CD4-positive, alpha-beta T cell (primary cell): ENCODE measurements around the gene FGF5. TPM values are rescaled to one million over a fixed set of nuclear protein-coding genes. Genes with fewer than 3 reads are reported as not detected.

Experiments
- ATAC-seq: fragments of 200-7000 bp; cut with Tn5 transposase; one replicate; pipeline ENCODE4 v1.10.0; 2022; ENCODE audit warnings: mild to moderate bottlenecking; ENCODE audit not compliant: poor library complexity
- CTCF ChIA-PET: fragments of 350-600 bp; sonication (Branson Sonifier 250); formaldehyde crosslinking; loops from one replicate; lab custom pipeline; 2021; ENCODE audit warnings: antibody characterized with exemption, inconsistent platforms; lab: Charles Lee
- POLR2A ChIA-PET: fragments of 350-600 bp; sonication (Branson Sonifier 250); formaldehyde crosslinking; loops from one replicate; lab custom pipeline; 2021; ENCODE audit warnings: antibody characterized with exemption, inconsistent platforms; lab: Charles Lee
- DNase-seq, 14 experiments: peaks; one replicate each; pipeline ENCODE4 v3.0.0-alpha.2; 2013 to 2020; ENCODE audit warnings: mixed read lengths in 2 of 14
- H3K27ac ChIP-seq, 2 donors: one replicate each; pipeline versions ENCODE4 v1.5.1 to v1.7.0; 2013; ENCODE audit warnings: low read length in 2 of 2, low read depth in 1 of 2, mild to moderate bottlenecking in 1 of 2
- H3K27me3 ChIP-seq, 2 experiments: 1 replicate in 1 of 2; 2 replicates in 1 of 2; pipeline versions ENCODE4 v1.6.1 to v1.7.0; 2013; ENCODE audit warnings: low read length in 2 of 2, control low read depth in 1 of 2, mild to moderate bottlenecking in 1 of 2, moderate library complexity in 1 of 2; ENCODE audit not compliant: insufficient read depth in 2 of 2, control insufficient read depth in 1 of 2
- H3K36me3 ChIP-seq: one replicate; pipeline ENCODE4 v1.6.1; 2013; ENCODE audit warnings: low read length, control low read depth; ENCODE audit not compliant: insufficient read depth
- H3K4me1 ChIP-seq: one replicate; pipeline ENCODE4 v1.6.1; 2013; ENCODE audit warnings: low read length, control low read depth; ENCODE audit not compliant: insufficient read depth
- H3K4me3 ChIP-seq: one replicate; pipeline ENCODE4 v1.5.1; 2013; ENCODE audit warnings: mild to moderate bottlenecking, low read length, moderate library complexity
- H3K9me3 ChIP-seq, 2 experiments: 1 replicate in 1 of 2; 2 replicates in 1 of 2; pipeline versions ENCODE4 v1.6.1 to v1.7.0; 2013; ENCODE audit warnings: low read length in 2 of 2, mild to moderate bottlenecking in 2 of 2, control low read depth in 1 of 2, moderate library complexity in 1 of 2; ENCODE audit not compliant: control insufficient read depth in 1 of 2, insufficient read depth in 1 of 2
- H3K27ac Mint-ChIP-seq: one replicate; pipeline ENCODE4 v1.8.0; 2020; ENCODE audit warnings: mixed read lengths
- H3K27me3 Mint-ChIP-seq: one replicate; pipeline ENCODE4 v1.8.0; 2021; ENCODE audit warnings: mixed read lengths
- H3K36me3 Mint-ChIP-seq: one replicate; pipeline ENCODE4 v1.8.0; 2021; ENCODE audit warnings: low read depth, mixed read lengths
- H3K4me1 Mint-ChIP-seq: one replicate; pipeline ENCODE4 v1.8.0; 2021; ENCODE audit warnings: low read depth, mixed read lengths
- H3K4me3 Mint-ChIP-seq: one replicate; pipeline ENCODE4 v1.8.0; 2020; ENCODE audit warnings: mild to moderate bottlenecking, mixed read lengths
- H3K9me3 Mint-ChIP-seq: one replicate; pipeline ENCODE4 v1.8.0; 2020; ENCODE audit warnings: mixed read lengths
- intact Hi-C, 2 experiments: fragments of 100-400 bp; cut with DNase I in 1 of 2; cut with micrococcal nuclease in 1 of 2; formaldehyde crosslinking; loops; one replicate each; pipeline versions ENCODE4 v1.15.1 to v1.9.0; 2023 to 2025; cut with DNase I, micrococcal nuclease
- total RNA-seq, 174 experiments: library from RNA in 2 of 174; stranded (reverse) in 2 of 174; gene quantifications; one replicate each; pipeline ENCODE4 v1.2.3 and lab custom pipeline; 2021 to 2026
- TF ChIP-seq, protein P1 (sequence below): fragments of 200-600 bp; IDR thresholded peaks from one replicate; pipeline ENCODE4 v1.8.0; 2022; ENCODE audit warnings: antibody characterized with exemption, mild to moderate bottlenecking

The FGF5 gene
- total RNA-seq, 2 experiments from 2014 or later: 0.05 to 0.06 TPM

DNA sequence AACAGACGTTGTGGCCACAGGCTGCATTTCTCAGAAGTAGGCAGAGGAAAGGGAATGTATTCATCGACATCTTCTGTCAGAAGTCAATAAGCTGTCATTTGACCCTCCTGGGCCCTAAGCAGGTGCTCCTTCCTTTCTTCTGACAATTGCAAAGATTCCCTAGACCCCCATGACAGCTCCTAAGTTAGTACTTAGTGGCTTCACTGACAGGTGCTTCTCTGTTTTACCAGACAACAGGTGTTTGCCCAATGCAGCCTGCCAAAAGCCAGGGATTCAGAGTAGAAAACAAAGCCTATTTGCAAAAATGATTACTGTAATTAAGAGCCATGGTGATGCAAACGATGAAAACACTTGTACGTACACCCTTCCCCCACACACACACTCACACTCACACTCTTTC lies 7.5 kb upstream of the FGF5 start:
- Mint-ChIP-seq H3K4me1 (no peaks in the 10 kb centered on the region), H3K9me3 (no peaks in the 10 kb centered on the region), H3K27ac (no peak overlapping the region), H3K4me3 (no peak overlapping the region), H3K27me3 (peaks cover 87% of the 10 kb centered on the region), H3K36me3 (no peaks in the 10 kb centered on the region)
- CTCF ChIA-PET: no interaction called here
- Histone ChIP-seq H3K9me3 (peaks cover 0 to 5% of the 10 kb centered on the region in 2 experiments), H3K36me3 (no peaks in the 10 kb centered on the region), H3K4me3 (no peak overlapping the region), H3K27me3 (peaks cover 5 to 62% of the 10 kb centered on the region in 2 experiments), H3K4me1 (no peaks in the 10 kb centered on the region), H3K27ac (no peak overlapping the region)
- POLR2A ChIA-PET: no interaction called here
- intact Hi-C loops: no loop called here
- DNase-seq (no peak), ATAC-seq (no peak)
- TF ChIP-seq, protein P1, sequence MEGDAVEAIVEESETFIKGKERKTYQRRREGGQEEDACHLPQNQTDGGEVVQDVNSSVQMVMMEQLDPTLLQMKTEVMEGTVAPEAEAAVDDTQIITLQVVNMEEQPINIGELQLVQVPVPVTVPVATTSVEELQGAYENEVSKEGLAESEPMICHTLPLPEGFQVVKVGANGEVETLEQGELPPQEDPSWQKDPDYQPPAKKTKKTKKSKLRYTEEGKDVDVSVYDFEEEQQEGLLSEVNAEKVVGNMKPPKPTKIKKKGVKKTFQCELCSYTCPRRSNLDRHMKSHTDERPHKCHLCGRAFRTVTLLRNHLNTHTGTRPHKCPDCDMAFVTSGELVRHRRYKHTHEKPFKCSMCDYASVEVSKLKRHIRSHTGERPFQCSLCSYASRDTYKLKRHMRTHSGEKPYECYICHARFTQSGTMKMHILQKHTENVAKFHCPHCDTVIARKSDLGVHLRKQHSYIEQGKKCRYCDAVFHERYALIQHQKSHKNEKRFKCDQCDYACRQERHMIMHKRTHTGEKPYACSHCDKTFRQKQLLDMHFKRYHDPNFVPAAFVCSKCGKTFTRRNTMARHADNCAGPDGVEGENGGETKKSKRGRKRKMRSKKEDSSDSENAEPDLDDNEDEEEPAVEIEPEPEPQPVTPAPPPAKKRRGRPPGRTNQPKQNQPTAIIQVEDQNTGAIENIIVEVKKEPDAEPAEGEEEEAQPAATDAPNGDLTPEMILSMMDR: no peak

DNA sequence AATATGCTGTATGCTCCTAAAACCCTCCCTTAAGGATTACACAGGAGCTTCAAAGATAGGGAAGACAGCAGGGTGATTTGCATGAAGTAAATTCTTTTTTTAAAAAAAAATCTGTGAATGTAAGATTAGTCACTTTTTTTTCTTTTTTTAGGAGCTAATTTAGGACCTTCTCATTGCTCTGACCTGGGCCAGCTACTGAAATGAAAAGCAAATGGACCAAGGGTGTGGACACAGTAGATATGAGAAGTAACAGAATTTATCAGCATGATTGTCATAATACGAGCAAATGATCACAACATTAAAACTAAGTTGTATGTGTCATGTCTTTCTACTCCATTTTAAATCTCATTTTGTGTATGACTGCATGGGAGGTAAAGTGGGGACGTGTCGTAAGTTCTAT lies 6.6 kb upstream of the FGF5 start:
- TF ChIP-seq, protein P1: no peak
- Histone ChIP-seq H3K4me3 (no peak overlapping the region), H3K4me1 (no peaks in the 10 kb centered on the region), H3K9me3 (peaks cover 0 to 5% of the 10 kb centered on the region in 2 experiments), H3K36me3 (no peaks in the 10 kb centered on the region), H3K27me3 (peaks cover 11 to 69% of the 10 kb centered on the region in 2 experiments), H3K27ac (no peak overlapping the region)
- H3K9me3 Mint-ChIP-seq: no peaks in the 10 kb centered on the region
- H3K27ac Mint-ChIP-seq: no peak overlapping the region
- intact Hi-C loops: no loop called here
- ATAC-seq (no peak), DNase-seq (no peak)
- ChIA-PET CTCF (no interaction called here), POLR2A (interaction anchor here (0.6 kb wide), 1 partner anchor 1655 kb away, joined by 3 read pairs; no protein-coding TSS in a partner anchor)
- H3K36me3 Mint-ChIP-seq: no peaks in the 10 kb centered on the region
- H3K4me3 Mint-ChIP-seq: no peak overlapping the region
- peaks cover 89% of the 10 kb centered on the region for H3K27me3 Mint-ChIP-seq
- peaks cover 4% of the 10 kb centered on the region for H3K4me1 Mint-ChIP-seq

DNA sequence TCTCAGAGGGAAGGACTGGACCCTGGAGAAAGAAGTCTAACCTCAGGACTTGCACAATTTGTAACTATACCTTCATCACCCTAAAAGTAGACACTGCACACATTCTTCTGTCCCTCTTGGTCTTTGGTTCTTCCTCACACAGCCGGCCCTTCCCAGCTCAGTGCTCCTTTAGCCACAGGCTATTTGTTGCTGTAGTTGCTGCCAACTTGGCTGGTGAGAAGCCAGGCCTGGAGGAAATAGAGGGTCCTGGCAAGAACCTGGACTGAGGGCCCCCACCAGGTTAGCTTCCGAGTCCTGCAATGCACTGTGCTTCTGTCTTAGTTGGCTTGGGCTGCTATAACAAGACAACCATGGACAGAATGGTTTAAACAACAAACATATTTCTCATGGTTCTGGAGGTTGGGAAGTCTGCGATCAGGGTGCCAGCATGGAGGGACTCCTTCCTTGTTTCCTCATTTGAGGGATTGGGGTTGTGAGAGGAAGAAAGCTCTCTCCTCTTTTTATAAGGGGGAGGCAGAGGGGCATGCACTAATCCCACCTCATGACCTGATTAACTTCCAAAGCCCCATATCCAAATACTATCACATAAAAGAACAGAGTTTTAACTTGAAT lies 4.4 kb upstream of the FGF5 start:
- Histone ChIP-seq H3K36me3 (no peaks in the 10 kb centered on the region), H3K27me3 (peaks cover 30 to 75% of the 10 kb centered on the region in 2 experiments), H3K9me3 (peaks cover 0 to 17% of the 10 kb centered on the region in 2 experiments), H3K4me3 (no peak overlapping the region), H3K4me1 (peaks cover 17% of the 10 kb centered on the region), H3K27ac (no peak overlapping the region)
- H3K27ac Mint-ChIP-seq: no peak overlapping the region
- ChIA-PET POLR2A (no interaction called here), CTCF (no interaction called here)
- intact Hi-C loops: no loop called here
- TF ChIP-seq, protein P1: no peak
- peaks cover 25% of the 10 kb centered on the region for H3K4me1 Mint-ChIP-seq
- H3K9me3 Mint-ChIP-seq: no peaks in the 10 kb centered on the region
- H3K27me3 Mint-ChIP-seq: peaks cover 90% of the 10 kb centered on the region
- DNase-seq: no peak
- H3K4me3 Mint-ChIP-seq: no peak overlapping the region
- no peak for ATAC-seq
- no peaks in the 10 kb centered on the region for H3K36me3 Mint-ChIP-seq
